Keratinocyte (primary cell): ENCODE measurements around the gene CD109.

ENCODE experiments used
- EZH2 ChIP-seq: IDR thresholded peaks from one replicate; pipeline ENCODE4 v1.6.1; 2012; ENCODE audit warnings: inconsistent platforms, mild to moderate bottlenecking, low read length, moderate library complexity
- TF ChIP-seq, protein P1 (sequence below), 3 experiments: IDR thresholded peaks in 1 of 3; conservative IDR thresholded peaks in 1 of 3; optimal IDR thresholded peaks in 1 of 3; 2 replicates in 2 of 3; 3 replicates in 1 of 3; pipeline versions ENCODE3 to v1.5.1; 2011; ENCODE audit warnings: low read length in 3 of 3, mild to moderate bottlenecking in 3 of 3, moderate library complexity in 2 of 3, control low read depth in 1 of 3, inconsistent platforms in 1 of 3; ENCODE audit not compliant: insufficient read depth in 2 of 3; ENCODE audit errors: extremely low read depth in 1 of 3

DNA sequence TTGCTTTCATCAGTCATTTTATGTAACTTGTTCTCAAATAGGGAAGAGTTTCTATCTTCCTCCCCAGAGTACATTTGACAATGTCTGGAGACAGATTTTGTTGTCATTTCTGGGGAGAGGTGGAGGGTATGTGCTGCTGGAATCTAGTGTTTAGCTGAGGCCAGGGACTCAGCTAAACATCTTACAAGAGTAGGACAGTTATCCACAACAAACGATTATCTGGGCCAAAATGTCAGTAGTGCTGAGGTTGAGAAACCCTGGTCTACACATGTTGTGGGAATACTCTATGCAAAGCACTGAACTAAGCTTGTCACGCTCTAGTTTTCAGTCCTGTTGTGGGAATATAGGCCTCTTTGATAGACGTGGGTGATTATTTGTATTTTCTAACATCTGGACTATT is 171.4 kb downstream of the CD109 start:
- TF ChIP-seq, protein P1, sequence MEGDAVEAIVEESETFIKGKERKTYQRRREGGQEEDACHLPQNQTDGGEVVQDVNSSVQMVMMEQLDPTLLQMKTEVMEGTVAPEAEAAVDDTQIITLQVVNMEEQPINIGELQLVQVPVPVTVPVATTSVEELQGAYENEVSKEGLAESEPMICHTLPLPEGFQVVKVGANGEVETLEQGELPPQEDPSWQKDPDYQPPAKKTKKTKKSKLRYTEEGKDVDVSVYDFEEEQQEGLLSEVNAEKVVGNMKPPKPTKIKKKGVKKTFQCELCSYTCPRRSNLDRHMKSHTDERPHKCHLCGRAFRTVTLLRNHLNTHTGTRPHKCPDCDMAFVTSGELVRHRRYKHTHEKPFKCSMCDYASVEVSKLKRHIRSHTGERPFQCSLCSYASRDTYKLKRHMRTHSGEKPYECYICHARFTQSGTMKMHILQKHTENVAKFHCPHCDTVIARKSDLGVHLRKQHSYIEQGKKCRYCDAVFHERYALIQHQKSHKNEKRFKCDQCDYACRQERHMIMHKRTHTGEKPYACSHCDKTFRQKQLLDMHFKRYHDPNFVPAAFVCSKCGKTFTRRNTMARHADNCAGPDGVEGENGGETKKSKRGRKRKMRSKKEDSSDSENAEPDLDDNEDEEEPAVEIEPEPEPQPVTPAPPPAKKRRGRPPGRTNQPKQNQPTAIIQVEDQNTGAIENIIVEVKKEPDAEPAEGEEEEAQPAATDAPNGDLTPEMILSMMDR (optimal IDR thresholded peaks at IDR 0.05 in 1 of 3, IDR thresholded peaks at IDR 0.05 in 1 of 3, conservative IDR thresholded peaks at IDR 0.05 in 1 of 3; ENCODE audit: extremely low read depth in 1 of 3, insufficient read depth in 2 of 3, low read length in 3 of 3), result no peak
- TF ChIP-seq EZH2, result no peak
